Activated naive CD8-positive, alpha-beta T cell treated with anti-CD3 and anti-CD28 coated beads, Interleukin-2, amount 50 U/mL, for 24 hours (primary cell): ENCODE data around the gene MALT1.

Experiments used
- ATAC-seq: fragments of 150-1000 bp; cut with Tn5 transposase; one replicate; pipeline ENCODE4 v1.10.0; 2021
- DNase-seq: peaks from one replicate; pipeline ENCODE4 v3.0.0; 2021
- H3K27ac Mint-ChIP-seq: one replicate; pipeline ENCODE4 v1.8.0; 2021; ENCODE audit warnings: mild to moderate bottlenecking, mixed read lengths
- H3K27me3 Mint-ChIP-seq: one replicate; pipeline ENCODE4 v1.8.0; 2021; ENCODE audit warnings: mixed read lengths
- H3K36me3 Mint-ChIP-seq: one replicate; pipeline ENCODE4 v1.8.0; 2021; ENCODE audit warnings: low read depth, mixed read lengths
- H3K4me1 Mint-ChIP-seq: one replicate; pipeline ENCODE4 v1.8.0; 2021; ENCODE audit warnings: mixed read lengths
- H3K4me3 Mint-ChIP-seq: one replicate; pipeline ENCODE4 v1.8.0; 2021; ENCODE audit warnings: mild to moderate bottlenecking, moderate library complexity, mixed read lengths
- H3K9me3 Mint-ChIP-seq: one replicate; pipeline ENCODE4 v1.8.0; 2021; ENCODE audit warnings: mixed read lengths

Gene MALT1, protein sequence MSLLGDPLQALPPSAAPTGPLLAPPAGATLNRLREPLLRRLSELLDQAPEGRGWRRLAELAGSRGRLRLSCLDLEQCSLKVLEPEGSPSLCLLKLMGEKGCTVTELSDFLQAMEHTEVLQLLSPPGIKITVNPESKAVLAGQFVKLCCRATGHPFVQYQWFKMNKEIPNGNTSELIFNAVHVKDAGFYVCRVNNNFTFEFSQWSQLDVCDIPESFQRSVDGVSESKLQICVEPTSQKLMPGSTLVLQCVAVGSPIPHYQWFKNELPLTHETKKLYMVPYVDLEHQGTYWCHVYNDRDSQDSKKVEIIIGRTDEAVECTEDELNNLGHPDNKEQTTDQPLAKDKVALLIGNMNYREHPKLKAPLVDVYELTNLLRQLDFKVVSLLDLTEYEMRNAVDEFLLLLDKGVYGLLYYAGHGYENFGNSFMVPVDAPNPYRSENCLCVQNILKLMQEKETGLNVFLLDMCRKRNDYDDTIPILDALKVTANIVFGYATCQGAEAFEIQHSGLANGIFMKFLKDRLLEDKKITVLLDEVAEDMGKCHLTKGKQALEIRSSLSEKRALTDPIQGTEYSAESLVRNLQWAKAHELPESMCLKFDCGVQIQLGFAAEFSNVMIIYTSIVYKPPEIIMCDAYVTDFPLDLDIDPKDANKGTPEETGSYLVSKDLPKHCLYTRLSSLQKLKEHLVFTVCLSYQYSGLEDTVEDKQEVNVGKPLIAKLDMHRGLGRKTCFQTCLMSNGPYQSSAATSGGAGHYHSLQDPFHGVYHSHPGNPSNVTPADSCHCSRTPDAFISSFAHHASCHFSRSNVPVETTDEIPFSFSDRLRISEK

DNA sequence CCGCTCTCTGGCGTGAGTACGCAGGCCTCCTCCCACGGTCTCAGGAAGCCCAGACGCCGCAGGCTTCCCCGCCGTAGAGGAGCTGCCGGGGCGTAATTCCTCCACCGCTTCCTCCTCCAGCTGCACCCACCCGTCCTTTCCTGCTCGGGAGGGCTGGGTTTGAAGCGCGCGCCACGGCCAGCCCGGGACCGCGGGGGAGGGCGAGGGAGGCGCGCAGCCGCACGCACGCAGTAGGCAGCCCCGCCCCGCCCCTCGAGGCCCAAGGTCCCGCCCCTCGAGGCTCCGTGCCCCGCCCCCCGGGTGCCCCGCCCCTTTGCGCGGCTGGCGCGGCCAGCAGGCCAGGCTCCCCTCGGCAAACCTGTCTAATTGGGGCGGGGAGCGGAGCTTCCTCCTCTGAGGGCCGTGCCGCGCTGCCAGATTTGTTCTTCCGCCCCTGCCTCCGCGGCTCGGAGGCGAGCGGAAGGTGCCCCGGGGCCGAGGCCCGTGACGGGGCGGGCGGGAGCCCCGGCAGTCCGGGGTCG is at the start of gene MALT1:
MALT1 (plus strand) TSS at position 355 of the 521 bp plus-strand sequence. CDS start 179 bp downstream, outside the sequence.
- peaks cover 73% of the 10 kb centered on the region for H3K4me1 Mint-ChIP-seq
- peak; percentile 89 for ATAC-seq
- DNase-seq: peak; percentile 98
- H3K36me3 Mint-ChIP-seq: peaks cover 17% of the 10 kb centered on the region
- peak within 1 kb of the TSS; percentile 83 for H3K27ac Mint-ChIP-seq
- H3K9me3 Mint-ChIP-seq: no peaks in the 10 kb centered on the region
- H3K4me3 Mint-ChIP-seq: peak within 1 kb of the TSS; percentile 95
- H3K27me3 Mint-ChIP-seq: no peaks in the 10 kb centered on the region

DNA sequence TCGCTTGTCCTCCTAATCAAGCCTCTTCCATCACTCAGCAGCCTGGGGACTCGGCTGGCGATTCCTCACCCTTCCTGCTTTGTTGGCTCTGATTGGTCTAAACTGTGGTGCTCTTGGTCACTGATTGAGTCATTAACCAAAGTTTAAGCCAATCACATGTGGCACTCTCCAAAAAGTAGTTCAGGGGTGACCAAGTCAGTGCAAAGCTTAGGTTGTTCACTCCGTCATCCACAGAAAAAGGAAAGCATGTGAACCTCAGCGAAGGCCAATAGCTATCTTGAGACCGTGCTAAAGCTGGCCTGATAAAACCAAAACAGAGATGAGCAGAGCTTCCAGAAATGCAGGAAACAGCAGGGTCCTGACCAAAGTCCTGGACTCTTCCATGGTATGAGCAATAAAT is 47.3 kb upstream of the MALT1 start:
- H3K4me3 Mint-ChIP-seq: no peak overlapping the region
- no peaks in the 10 kb centered on the region for H3K27me3 Mint-ChIP-seq
- H3K36me3 Mint-ChIP-seq: no peaks in the 10 kb centered on the region
- ATAC-seq (no peak), DNase-seq (no peak)
- H3K9me3 Mint-ChIP-seq: no peaks in the 10 kb centered on the region
- H3K4me1 Mint-ChIP-seq: peaks cover 18% of the 10 kb centered on the region
- no peak overlapping the region for H3K27ac Mint-ChIP-seq

DNA sequence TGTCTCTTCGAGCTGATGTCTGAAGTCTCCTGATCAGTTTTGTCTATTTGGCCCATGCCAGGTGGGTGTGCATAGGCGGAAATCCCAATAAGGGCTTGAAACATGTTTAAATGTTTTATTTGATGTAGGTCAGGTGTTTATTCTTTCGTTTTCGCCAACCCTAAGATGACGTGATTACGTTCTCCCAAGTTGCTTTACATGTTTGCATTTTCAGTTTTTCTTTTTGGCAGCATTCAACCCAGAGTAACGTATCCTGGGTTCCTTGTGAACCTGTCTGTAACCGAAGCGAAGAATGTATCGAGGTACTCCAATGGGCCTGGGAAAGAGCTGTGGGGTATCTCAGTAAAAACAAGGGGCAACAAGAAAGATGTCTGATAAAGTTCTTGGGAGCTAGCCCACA is 45.4 kb upstream of the MALT1 start:
- no peaks in the 10 kb centered on the region for H3K36me3 Mint-ChIP-seq
- ATAC-seq: no peak
- DNase-seq: no peak
- H3K27ac Mint-ChIP-seq: no peak overlapping the region
- no peaks in the 10 kb centered on the region for H3K9me3 Mint-ChIP-seq
- no peaks in the 10 kb centered on the region for H3K27me3 Mint-ChIP-seq
- no peak overlapping the region for H3K4me3 Mint-ChIP-seq
- H3K4me1 Mint-ChIP-seq: peaks cover 31% of the 10 kb centered on the region

DNA sequence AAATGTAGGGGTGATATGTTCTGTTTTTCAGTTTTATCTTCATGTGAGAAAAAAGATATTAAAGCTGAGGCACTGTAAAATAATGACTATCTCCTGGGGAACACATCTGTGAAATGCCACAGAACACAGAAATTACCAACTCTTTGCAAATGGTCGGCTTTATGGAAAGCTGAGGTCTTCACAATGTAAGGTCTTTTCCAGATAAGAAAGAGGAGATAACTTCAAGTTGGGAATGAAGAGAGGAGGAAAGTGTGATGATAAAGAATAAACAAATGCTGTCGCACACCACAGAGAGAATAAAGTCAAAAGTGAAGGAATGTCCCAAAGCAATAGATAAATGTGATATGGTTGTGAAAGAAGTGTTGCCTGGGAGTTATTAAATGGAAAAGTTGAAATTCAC is 41.2 kb upstream of the MALT1 start:
- Mint-ChIP-seq H3K27ac (peak overlapping the region; percentile 28), H3K27me3 (no peaks in the 10 kb centered on the region), H3K4me1 (peaks cover 39% of the 10 kb centered on the region), H3K4me3 (no peak overlapping the region), H3K36me3 (no peaks in the 10 kb centered on the region), H3K9me3 (no peaks in the 10 kb centered on the region)
- no peak for ATAC-seq
- DNase-seq: no peak

DNA sequence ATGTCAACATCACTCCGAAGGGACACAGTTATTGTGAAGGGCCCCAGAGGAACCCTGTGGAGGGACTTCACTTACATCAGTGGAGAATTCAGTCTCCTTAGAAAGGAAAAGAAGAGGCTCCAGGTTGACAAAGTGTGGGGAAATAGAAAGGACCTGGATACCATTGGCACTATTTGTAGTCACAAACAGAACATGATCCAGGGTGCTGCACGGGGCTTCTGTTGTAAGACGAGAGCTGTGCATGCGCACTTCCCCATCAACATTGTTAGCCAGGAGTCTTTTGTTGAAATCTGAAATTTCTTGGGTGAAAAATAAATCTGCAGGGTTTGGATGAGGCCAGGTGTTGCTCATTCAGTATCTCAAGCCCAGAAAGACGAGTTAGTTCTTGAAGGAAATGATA is 40.0 kb upstream of the MALT1 start:
- no peak for ATAC-seq
- Mint-ChIP-seq H3K27me3 (no peaks in the 10 kb centered on the region), H3K9me3 (no peaks in the 10 kb centered on the region), H3K4me3 (no peak overlapping the region), H3K4me1 (peaks cover 45% of the 10 kb centered on the region), H3K36me3 (no peaks in the 10 kb centered on the region), H3K27ac (no peak overlapping the region)
- no peak for DNase-seq

DNA sequence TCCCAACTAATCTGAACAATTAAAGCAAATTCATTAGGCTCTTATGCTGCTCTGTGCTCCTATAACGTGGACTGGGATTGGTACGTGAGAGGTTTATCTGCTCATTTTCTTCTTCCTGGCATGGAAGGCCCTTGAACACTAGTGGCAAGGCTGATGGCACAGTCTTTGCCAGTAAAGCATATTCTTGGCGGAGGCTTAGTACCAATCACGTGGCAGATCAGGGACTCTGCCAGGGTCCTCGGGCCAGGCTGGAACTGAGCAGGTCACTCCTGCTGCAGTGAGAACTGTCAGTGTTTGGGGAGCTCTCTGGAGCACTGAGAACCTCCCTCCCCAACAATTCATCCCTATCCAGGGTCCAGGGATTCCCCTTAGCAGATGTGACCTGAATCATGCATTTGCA is 38.7 kb upstream of the MALT1 start:
- no peaks in the 10 kb centered on the region for H3K27me3 Mint-ChIP-seq
- H3K9me3 Mint-ChIP-seq: no peaks in the 10 kb centered on the region
- H3K27ac Mint-ChIP-seq: no peak overlapping the region
- ATAC-seq (no peak), DNase-seq (no peak)
- peaks cover 46% of the 10 kb centered on the region for H3K4me1 Mint-ChIP-seq
- no peak overlapping the region for H3K4me3 Mint-ChIP-seq
- H3K36me3 Mint-ChIP-seq: no peaks in the 10 kb centered on the region

DNA sequence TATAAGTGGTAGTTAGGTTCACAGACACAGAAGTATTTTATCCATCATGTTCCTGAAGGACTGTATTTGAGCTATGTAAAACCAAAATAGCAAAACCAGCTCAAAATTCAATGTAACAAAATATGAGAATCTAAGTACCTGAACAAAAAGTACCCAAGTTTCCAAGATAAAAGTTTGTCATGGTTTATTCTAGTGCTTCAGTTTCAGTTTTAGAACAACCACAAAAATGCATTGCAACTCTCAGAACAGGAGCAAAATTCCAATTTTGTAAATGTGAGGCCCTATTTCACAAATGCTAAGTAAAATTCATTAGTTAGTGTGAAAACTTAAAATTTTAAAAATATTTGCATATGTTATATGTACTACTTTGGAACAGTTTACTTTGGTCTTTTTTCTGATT is 37.4 kb upstream of the MALT1 start:
- Mint-ChIP-seq H3K9me3 (no peaks in the 10 kb centered on the region), H3K27ac (no peak overlapping the region), H3K4me3 (no peak overlapping the region)

DNA sequence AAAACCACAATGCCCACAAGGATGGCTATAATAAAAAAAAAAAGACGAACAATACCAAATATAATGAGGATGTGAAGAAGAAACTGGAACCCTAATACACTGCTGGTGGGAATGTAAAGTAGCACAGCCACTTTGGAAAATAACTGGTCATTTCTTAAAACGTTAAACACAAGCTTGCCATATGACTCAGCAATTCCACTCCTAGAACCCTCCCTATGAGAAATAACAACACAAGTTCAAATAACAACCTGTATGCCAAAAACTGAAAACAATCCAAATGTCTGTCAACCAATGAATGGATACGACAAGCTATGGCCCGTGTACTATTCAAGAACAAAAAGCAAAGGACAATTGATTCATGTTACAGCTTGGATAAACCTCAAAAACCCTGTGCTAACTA is 35.4 kb upstream of the MALT1 start:
- Mint-ChIP-seq H3K36me3 (no peaks in the 10 kb centered on the region), H3K27me3 (no peaks in the 10 kb centered on the region), H3K27ac (peak overlapping the region; percentile 60), H3K4me3 (no peak overlapping the region), H3K9me3 (no peaks in the 10 kb centered on the region), H3K4me1 (peaks cover 43% of the 10 kb centered on the region)
- DNase-seq: no peak
- no peak for ATAC-seq

More for the DNA sequence above, 37.4 kb upstream of the MALT1 start:
- H3K36me3 Mint-ChIP-seq: no peaks in the 10 kb centered on the region
- no peak for DNase-seq
- H3K27me3 Mint-ChIP-seq: no peaks in the 10 kb centered on the region
- H3K4me1 Mint-ChIP-seq: peaks cover 49% of the 10 kb centered on the region
- no peak for ATAC-seq

DNA sequence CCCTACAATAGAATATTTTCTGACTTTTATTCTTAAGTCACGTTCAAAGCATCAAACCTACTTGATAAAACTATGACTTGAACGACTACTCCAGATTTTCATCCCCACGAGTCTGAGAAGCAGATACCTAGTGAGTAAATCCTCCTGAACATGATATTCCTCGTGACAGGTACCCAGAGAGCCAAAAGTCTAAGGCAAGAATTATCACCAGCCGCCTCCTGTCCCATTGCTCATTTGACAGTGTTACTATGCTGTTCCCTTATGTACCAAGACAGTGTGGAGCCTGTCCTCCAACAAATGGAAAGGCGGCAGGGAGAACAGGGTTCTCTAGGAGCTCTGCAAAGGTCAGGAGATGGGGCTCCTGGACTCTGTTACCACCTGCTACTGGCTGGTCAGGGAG is 34.1 kb upstream of the MALT1 start:
- H3K36me3 Mint-ChIP-seq: no peaks in the 10 kb centered on the region
- H3K4me1 Mint-ChIP-seq: peaks cover 43% of the 10 kb centered on the region
- DNase-seq: no peak
- no peak for ATAC-seq
- H3K27me3 Mint-ChIP-seq: no peaks in the 10 kb centered on the region
- H3K9me3 Mint-ChIP-seq: no peaks in the 10 kb centered on the region
- H3K4me3 Mint-ChIP-seq: no peak overlapping the region
- no peak overlapping the region for H3K27ac Mint-ChIP-seq

DNA sequence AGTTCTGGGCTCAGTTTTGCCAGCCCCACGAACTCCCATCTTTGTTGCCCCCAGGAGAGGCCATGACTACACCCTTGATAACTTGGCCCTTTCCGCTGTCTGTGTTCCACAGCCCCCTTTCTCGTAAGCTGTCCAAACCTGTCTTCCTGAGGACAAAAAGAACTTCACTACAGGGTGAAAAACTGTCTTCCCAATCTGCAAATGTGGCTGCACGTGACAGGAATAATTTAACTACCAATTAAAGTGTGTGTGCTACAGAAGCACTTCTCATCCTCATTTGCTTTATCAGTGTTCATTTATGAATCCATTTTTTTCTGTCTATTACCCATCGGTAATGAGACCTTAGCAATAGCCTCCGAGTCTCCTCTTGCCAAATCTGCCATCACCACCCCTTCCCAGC is 33.3 kb upstream of the MALT1 start:
- Mint-ChIP-seq H3K4me3 (no peak overlapping the region), H3K27ac (peak overlapping the region; percentile 10), H3K27me3 (no peaks in the 10 kb centered on the region), H3K4me1 (peaks cover 43% of the 10 kb centered on the region), H3K9me3 (no peaks in the 10 kb centered on the region), H3K36me3 (no peaks in the 10 kb centered on the region)
- DNase-seq (no peak), ATAC-seq (no peak)

DNA sequence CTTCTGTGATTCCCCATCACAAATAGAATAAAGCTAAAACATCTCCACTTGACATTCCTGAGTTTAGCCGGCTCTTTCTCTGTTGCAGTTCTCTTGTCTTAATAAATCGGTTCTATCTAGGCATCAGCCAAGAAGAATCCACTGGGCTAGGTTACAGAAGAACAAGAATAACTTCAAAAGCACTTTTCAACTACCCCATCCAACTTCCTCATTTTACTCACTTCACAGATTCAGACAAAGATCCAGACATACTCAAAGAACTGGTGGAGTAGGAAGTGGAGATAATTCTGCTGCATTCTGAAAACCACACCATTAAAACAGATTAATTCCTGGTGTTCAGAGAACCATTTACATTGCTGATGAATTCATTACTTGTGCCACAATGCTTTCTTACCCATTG is 32.8 kb upstream of the MALT1 start:
- peaks cover 42% of the 10 kb centered on the region for H3K4me1 Mint-ChIP-seq
- ATAC-seq: no peak

DNA sequence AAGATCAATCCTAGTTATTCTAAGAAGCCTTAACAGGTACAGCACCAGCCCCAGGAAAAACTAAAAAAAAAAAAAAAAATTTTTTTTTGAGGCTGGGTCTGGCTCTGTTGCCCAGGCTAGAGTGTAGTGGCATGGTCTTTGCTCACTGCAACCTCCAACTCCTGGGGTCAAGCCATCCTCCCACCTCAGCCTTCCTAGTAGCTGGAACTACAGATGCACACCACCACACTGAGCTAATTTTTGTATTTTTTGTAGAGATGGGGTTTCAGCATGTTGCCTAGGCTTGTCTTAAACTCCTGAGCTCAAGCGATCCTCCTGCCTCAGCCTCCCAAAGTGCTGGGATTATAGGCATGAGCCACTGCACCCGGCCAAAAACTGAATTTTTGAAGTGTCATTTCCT is 32.0 kb upstream of the MALT1 start:
- peaks cover 34% of the 10 kb centered on the region for H3K4me1 Mint-ChIP-seq
- ATAC-seq (no peak), DNase-seq (no peak)
- H3K27me3 Mint-ChIP-seq: no peaks in the 10 kb centered on the region
- H3K36me3 Mint-ChIP-seq: no peaks in the 10 kb centered on the region
- no peak overlapping the region for H3K4me3 Mint-ChIP-seq
- H3K9me3 Mint-ChIP-seq: no peaks in the 10 kb centered on the region
- no peak overlapping the region for H3K27ac Mint-ChIP-seq

More for the DNA sequence above, 32.8 kb upstream of the MALT1 start:
- Mint-ChIP-seq H3K9me3 (no peaks in the 10 kb centered on the region), H3K4me3 (no peak overlapping the region), H3K27ac (peak overlapping the region; percentile 10), H3K27me3 (no peaks in the 10 kb centered on the region), H3K36me3 (no peaks in the 10 kb centered on the region)
- DNase-seq: no peak

DNA sequence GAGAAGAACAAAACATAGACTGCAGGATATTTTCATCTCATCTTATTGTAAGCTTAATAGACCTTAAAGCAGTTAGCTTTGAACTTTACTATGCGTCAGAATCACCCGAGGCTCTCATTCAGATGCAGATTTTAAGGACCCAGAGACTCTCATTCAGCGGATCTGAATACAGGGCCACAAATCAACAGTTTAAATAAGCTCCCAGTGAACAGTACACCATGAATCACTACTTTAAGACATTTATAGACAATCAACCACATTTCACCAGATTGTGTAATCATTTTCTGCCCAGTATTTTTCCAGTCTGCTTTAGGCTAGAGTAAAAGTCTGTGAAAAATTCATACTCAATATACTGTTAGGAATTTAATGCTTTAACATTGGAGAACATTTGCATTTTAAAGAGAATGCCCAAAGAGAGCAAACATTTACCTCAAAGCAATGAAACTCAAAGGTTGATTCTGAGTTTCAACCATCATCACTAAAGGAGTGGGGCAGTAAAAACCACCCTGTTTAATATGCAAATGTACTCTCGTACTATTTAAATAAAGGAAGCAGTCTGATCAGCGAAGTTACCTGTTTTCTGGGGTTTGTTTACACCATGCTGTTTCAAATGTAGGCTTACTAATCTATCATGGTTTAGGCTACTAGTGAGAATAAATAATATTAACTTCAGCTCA is 31.4 kb upstream of the MALT1 start:
- H3K9me3 Mint-ChIP-seq: no peaks in the 10 kb centered on the region
- no peak overlapping the region for H3K27ac Mint-ChIP-seq
- no peak overlapping the region for H3K4me3 Mint-ChIP-seq
- peaks cover 29% of the 10 kb centered on the region for H3K4me1 Mint-ChIP-seq
- no peaks in the 10 kb centered on the region for H3K27me3 Mint-ChIP-seq
- DNase-seq (no peak), ATAC-seq (no peak)
- no peaks in the 10 kb centered on the region for H3K36me3 Mint-ChIP-seq

DNA sequence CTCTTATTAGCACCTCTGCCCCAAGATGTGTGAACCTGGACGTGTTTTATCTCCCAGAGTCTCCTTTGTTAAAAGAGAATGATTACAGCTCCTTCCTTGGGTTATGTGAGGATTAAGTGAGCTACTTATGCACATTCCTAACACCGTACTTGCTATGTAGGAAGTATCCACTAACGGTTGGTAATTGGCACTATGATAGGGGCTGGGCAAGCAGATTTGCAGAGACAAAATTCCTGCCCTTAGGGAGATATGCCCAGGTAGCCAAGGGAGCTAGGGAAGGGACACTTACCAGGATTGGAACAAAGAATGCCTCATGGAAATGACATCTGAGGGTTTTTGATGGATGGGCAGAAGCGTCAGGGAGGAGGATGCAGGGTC is 30.8 kb upstream of the MALT1 start:
- H3K4me3 Mint-ChIP-seq: no peak overlapping the region
- H3K36me3 Mint-ChIP-seq: no peaks in the 10 kb centered on the region
- no peak for DNase-seq
- H3K27me3 Mint-ChIP-seq: no peaks in the 10 kb centered on the region
- H3K27ac Mint-ChIP-seq: no peak overlapping the region
- H3K9me3 Mint-ChIP-seq: no peaks in the 10 kb centered on the region
- peaks cover 27% of the 10 kb centered on the region for H3K4me1 Mint-ChIP-seq
- no peak for ATAC-seq
